Measurements from ENCODE around the gene DNALI1.
"Not testable (repeated sequence)": the region's sequence is repeated elsewhere in the genome, so short reads cannot be mapped to it uniquely, and the experiment has no call there.

Gene DNALI1
- long read RNA-seq, donor 1, transcript DNALI1-201 (6 exons, 2,649 nt), result major isoform, 23 of 53 reads
- long read RNA-seq, donor 1, transcript DNALI1-204 (2 exons, 712 nt), result minor isoform, 5 of 53 reads
- long read RNA-seq, donor 1, transcript DNALI1-205 (2 exons, 3,539 nt), result minor isoform, 7 of 53 reads
- long read RNA-seq, donor 1, transcript DNALI1-203 (3 exons, 621 nt), result minor isoform, 8 of 53 reads
- long read RNA-seq, donor 1, partial matches to known transcripts, result 10 of 53 reads
- long read RNA-seq, donor 1, other reads (novel, unspliced or antisense), result 0 of 53 reads
- long read RNA-seq, donor 2, transcript DNALI1-201 (6 exons, 2,649 nt), result major isoform, 17 of 34 reads
- long read RNA-seq, donor 2, transcript DNALI1-203 (3 exons, 621 nt), result minor isoform, 12 of 34 reads
- long read RNA-seq, donor 2, partial matches to known transcripts, result 0 of 34 reads
- long read RNA-seq, donor 2, other reads (novel, unspliced or antisense), result 0 of 34 reads
- long read RNA-seq, donor 3, transcript DNALI1-201 (6 exons, 2,649 nt), result major isoform, 10 of 19 reads
- long read RNA-seq, donor 3, transcript DNALI1-203 (3 exons, 621 nt), result minor isoform, 7 of 19 reads
- long read RNA-seq, donor 3, partial matches to known transcripts, result 0 of 19 reads
- long read RNA-seq, donor 3, other reads (novel, unspliced or antisense), result 0 of 19 reads
- long read RNA-seq, donor 4, transcript DNALI1-205 (2 exons, 3,539 nt), result minor isoform, 7 of 30 reads
- long read RNA-seq, donor 4, transcript DNALI1-201 (6 exons, 2,649 nt), result minor isoform, 8 of 30 reads
- long read RNA-seq, donor 4, transcript DNALI1-203 (3 exons, 621 nt), result major isoform, 12 of 30 reads
- long read RNA-seq, donor 4, partial matches to known transcripts, result 0 of 30 reads
- long read RNA-seq, donor 4, other reads (novel, unspliced or antisense), result 0 of 30 reads
- long read RNA-seq, donor 5, transcript DNALI1-201 (6 exons, 2,649 nt), result major isoform, 20 of 51 reads
- long read RNA-seq, donor 5, transcript DNALI1-203 (3 exons, 621 nt), result minor isoform, 8 of 51 reads
- long read RNA-seq, donor 5, partial matches to known transcripts, result 18 of 51 reads
- long read RNA-seq, donor 5, other reads (novel, unspliced or antisense), result 0 of 51 reads
- long read RNA-seq, donor 6, transcript DNALI1-205 (2 exons, 3,539 nt), result minor isoform, 5 of 33 reads
- long read RNA-seq, donor 6, transcript DNALI1-201 (6 exons, 2,649 nt), result major isoform, 15 of 33 reads
- long read RNA-seq, donor 6, transcript DNALI1-203 (3 exons, 621 nt), result minor isoform, 12 of 33 reads
- long read RNA-seq, donor 6, partial matches to known transcripts, result 0 of 33 reads
- long read RNA-seq, donor 6, other reads (novel, unspliced or antisense), result 0 of 33 reads
- long read RNA-seq, donor 7, transcript DNALI1-201 (6 exons, 2,649 nt), result major isoform, 19 of 52 reads
- long read RNA-seq, donor 7, transcript DNALI1-205 (2 exons, 3,539 nt), result minor isoform, 6 of 52 reads
- long read RNA-seq, donor 7, transcript DNALI1-203 (3 exons, 621 nt), result minor isoform, 11 of 52 reads
- long read RNA-seq, donor 7, transcript DNALI1-204 (2 exons, 712 nt), result minor isoform, 5 of 52 reads
- long read RNA-seq, donor 7, partial matches to known transcripts, result 11 of 52 reads
- long read RNA-seq, donor 7, other reads (novel, unspliced or antisense), result 0 of 52 reads
- long read RNA-seq, donor 8, transcript DNALI1-205 (2 exons, 3,539 nt), result minor isoform, 8 of 32 reads
- long read RNA-seq, donor 8, transcript DNALI1-201 (6 exons, 2,649 nt), result major isoform, 10 of 32 reads
- long read RNA-seq, donor 8, transcript DNALI1-204 (2 exons, 712 nt), result minor isoform, 5 of 32 reads
- long read RNA-seq, donor 8, transcript DNALI1-203 (3 exons, 621 nt), result minor isoform, 9 of 32 reads
- long read RNA-seq, donor 8, partial matches to known transcripts, result 0 of 32 reads
- long read RNA-seq, donor 8, other reads (novel, unspliced or antisense), result 0 of 32 reads

- peak; percentile 79 for DNase-seq
Observed at GRCh38 chr1:37556712-37557196, at the start of gene DNALI1. Gene DNALI1, plus strand, starts transcription at chr1:37556940. Its CDS starts 55 bp downstream, at chr1:37556995.

GRCh38 chr1:37509181-37509580 lies 47.6 kb upstream of the DNALI1 start:
- DNase-seq, result no peak

GRCh38 chr1:37513795-37514349 lies 42.9 kb upstream of the DNALI1 start:
- peak; percentile 60 for DNase-seq

GRCh38 chr1:37514350-37515184 lies 42.2 kb upstream of the DNALI1 start, which contains the start of gene MEAF6:
Gene MEAF6, minus strand, starts transcription at chr1:37514766. Its CDS starts 20 bp downstream, at chr1:37514746.
- DNase-seq, result peak; percentile 98

GRCh38 chr1:37515185-37516034 lies 41.3 kb upstream of the DNALI1 start:
- no peak for DNase-seq

GRCh38 chr1:37517569-37517968 lies 39.2 kb upstream of the DNALI1 start:
- DNase-seq, result no peak

GRCh38 chr1:37518241-37518640 lies 38.5 kb upstream of the DNALI1 start:
- not testable (repeated sequence) for DNase-seq

GRCh38 chr1:37518929-37519328 lies 37.8 kb upstream of the DNALI1 start:
- not testable (repeated sequence) for DNase-seq

GRCh38 chr1:37519613-37520012 lies 37.1 kb upstream of the DNALI1 start:
- DNase-seq, result no peak

- DNase-seq, result not testable (repeated sequence)
Observed at GRCh38 chr1:37529888-37530287, 26.9 kb upstream of the DNALI1 start.

- DNase-seq, result not testable (repeated sequence)
Observed at GRCh38 chr1:37532418-37533156, 24.2 kb upstream of the DNALI1 start.

GRCh38 chr1:37533317-37534093 lies 23.2 kb upstream of the DNALI1 start:
- no peak for DNase-seq

- no peak for DNase-seq
Observed at GRCh38 chr1:37537378-37537777, 19.4 kb upstream of the DNALI1 start.

GRCh38 chr1:37539154-37539553 lies 17.6 kb upstream of the DNALI1 start:
- DNase-seq, result not testable (repeated sequence)

GRCh38 chr1:37540036-37540785 lies 16.5 kb upstream of the DNALI1 start:
- DNase-seq, result no peak

- DNase-seq, result no peak
Observed at GRCh38 chr1:37544530-37544929, 12.2 kb upstream of the DNALI1 start.

Data from right kidney (tissue), 9 donors.